SJSA1 (cell line): ENCODE data around the gene SH3TC1. TPM values are rescaled to one million over a fixed set of nuclear protein-coding genes. Genes with fewer than 3 reads are reported as not detected.

Source experiments
- DNase-seq, 2 experiments: peaks; one replicate each; pipeline ENCODE4 v3.0.0-alpha.2; 2015 to 2020; ENCODE audit warnings: low spot score in 2 of 2, low read depth in 1 of 2
- H3K27ac ChIP-seq: fragments of 250-450 bp; sonication (Bioruptor Pico); 2 replicates; pipeline ENCODE4 v1.5.1; 2020; ENCODE audit warnings: mild to moderate bottlenecking, moderate library complexity
- H3K27me3 ChIP-seq: fragments of 250-450 bp; sonication (Bioruptor Pico); replicated peaks from 2 replicates; pipeline ENCODE4 v1.5.1; 2020; ENCODE audit warnings: mild to moderate bottlenecking, moderate library complexity
- H3K36me3 ChIP-seq: fragments of 250-450 bp; sonication (Bioruptor Pico); 2 replicates; pipeline ENCODE4 v1.5.1; 2020; ENCODE audit warnings: mild to moderate bottlenecking
- H3K4me1 ChIP-seq: fragments of 250-450 bp; sonication (Bioruptor Pico); replicated peaks from 2 replicates; pipeline ENCODE4 v1.6.1; 2021; ENCODE audit warnings: mild to moderate bottlenecking
- H3K4me3 ChIP-seq: fragments of 250-450 bp; sonication (Bioruptor Pico); 2 replicates; pipeline ENCODE4 v1.5.1; 2020; ENCODE audit warnings: mild to moderate bottlenecking
- H3K9me3 ChIP-seq: fragments of 250-450 bp; sonication (Bioruptor Pico); replicated peaks from 2 replicates; pipeline ENCODE4 v1.5.1; 2020; ENCODE audit warnings: mild to moderate bottlenecking
- total RNA-seq: library from RNA; depleted of rRNA; stranded (reverse); fragments of >200 nt; shearing (Covaris generic); gene quantifications from 2 replicates; pipeline ENCODE4 v1.2.3, GENCODE V29; 2014

Gene SH3TC1
- total RNA-seq, 1 experiment from 2014 or later: 1.4 TPM

- H3K9me3 ChIP-seq: peaks cover 5% of the 10 kb centered on the region; the same call in 1 of the 2 replicates
- peak within 1 kb of the TSS; percentile 51 for H3K4me3 ChIP-seq
- no peaks in the 10 kb centered on the region for H3K36me3 ChIP-seq
- no peak within 1 kb of the TSS for H3K27ac ChIP-seq
- H3K27me3 ChIP-seq: peaks cover 48% of the 10 kb centered on the region
- DNase-seq: peak; percentile 86 to 98
- peaks cover 16% of the 10 kb centered on the region for H3K4me1 ChIP-seq
Observed at GRCh38 chr4:8158710-8159536, 40.2 kb upstream of the SH3TC1 start, which contains the start of gene ABLIM2. ABLIM2 (minus strand) TSS chr4:8158813; CDS start chr4:8158689, 124 bp downstream.

DNA sequence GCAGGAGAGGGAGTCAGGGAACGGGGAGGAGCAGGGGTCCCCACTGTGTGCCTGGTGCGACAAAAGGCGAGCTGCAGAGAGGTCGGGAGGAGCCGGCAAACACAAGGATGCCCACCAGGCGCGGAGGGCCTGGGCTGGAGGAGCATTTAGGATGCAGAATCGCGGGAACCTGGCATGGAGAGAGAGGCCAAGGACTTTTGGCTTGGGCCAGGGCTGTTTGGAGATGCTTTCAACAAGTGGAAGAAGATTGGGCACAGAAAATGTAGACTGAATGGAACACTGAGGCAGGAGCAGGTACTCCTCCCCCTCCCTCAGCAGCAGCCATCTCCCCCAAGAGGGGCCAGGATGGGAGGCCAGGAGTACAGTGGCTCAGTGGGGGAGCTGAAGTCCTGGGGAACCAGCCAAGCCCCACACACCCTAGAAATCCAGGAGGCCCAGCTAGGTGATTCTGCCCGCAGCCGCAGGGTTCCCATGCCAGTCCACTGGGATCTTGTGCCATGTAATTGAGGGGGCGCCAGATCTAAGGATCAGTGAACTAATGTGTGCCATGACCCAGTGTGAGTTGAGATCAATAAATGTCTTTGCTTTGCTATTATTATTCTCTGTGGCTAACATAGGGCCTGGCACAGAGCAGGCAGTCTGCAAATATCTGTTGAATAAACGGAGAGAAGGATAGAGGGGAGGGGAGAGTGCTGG is 39.4 kb upstream of the SH3TC1 start:
- H3K27ac ChIP-seq: no peak overlapping the region
- peaks cover 16% of the 10 kb centered on the region for H3K4me1 ChIP-seq
- peaks cover 5% of the 10 kb centered on the region; the same call in 1 of the 2 replicates for H3K9me3 ChIP-seq
- no peak for DNase-seq
- peaks cover 51% of the 10 kb centered on the region for H3K27me3 ChIP-seq
- H3K36me3 ChIP-seq: no peaks in the 10 kb centered on the region
- H3K4me3 ChIP-seq: peak overlapping the region; percentile 51

DNA sequence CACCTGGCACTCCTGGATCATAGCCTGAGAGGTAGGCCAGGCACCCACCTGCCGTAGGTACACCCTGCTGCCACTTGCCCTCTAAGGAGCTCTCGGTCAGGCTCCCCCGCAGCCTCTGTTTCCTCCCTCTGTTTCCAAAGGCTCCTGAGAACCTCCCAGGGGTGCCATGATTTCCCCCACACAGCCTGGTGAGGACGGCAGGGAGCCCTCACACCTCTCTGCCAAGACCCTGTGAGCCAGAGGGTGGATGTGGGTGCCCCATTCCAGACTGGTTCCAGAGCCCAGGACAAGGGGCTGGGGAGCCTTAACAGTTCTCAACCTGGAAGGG is 38.9 kb upstream of the SH3TC1 start:
- DNase-seq: no peak

GRCh38 chr4:8160572-8160971 is 38.5 kb upstream of the SH3TC1 start:
- Histone ChIP-seq H3K27ac (no peak overlapping the region), H3K4me1 (peaks cover 16% of the 10 kb centered on the region), H3K4me3 (no peak overlapping the region), H3K9me3 (peaks cover 5% of the 10 kb centered on the region; the same call in 1 of the 2 replicates), H3K27me3 (peaks cover 46% of the 10 kb centered on the region), H3K36me3 (no peaks in the 10 kb centered on the region)
- no peak for DNase-seq

More for the DNA sequence above, 38.9 kb upstream of the SH3TC1 start:
- no peak overlapping the region for H3K4me3 ChIP-seq
- peaks cover 5% of the 10 kb centered on the region; the same call in 1 of the 2 replicates for H3K9me3 ChIP-seq
- H3K27me3 ChIP-seq: peaks cover 49% of the 10 kb centered on the region
- no peaks in the 10 kb centered on the region for H3K36me3 ChIP-seq
- H3K27ac ChIP-seq: no peak overlapping the region
- peaks cover 16% of the 10 kb centered on the region for H3K4me1 ChIP-seq

GRCh38 chr4:8162625-8163024 is 36.5 kb upstream of the SH3TC1 start:
- DNase-seq: no peak
- H3K4me3 ChIP-seq: no peak overlapping the region
- no peaks in the 10 kb centered on the region for H3K36me3 ChIP-seq
- H3K4me1 ChIP-seq: peaks cover 16% of the 10 kb centered on the region
- peaks cover 32% of the 10 kb centered on the region for H3K27me3 ChIP-seq
- peaks cover 5% of the 10 kb centered on the region; the same call in 1 of the 2 replicates for H3K9me3 ChIP-seq
- H3K27ac ChIP-seq: no peak overlapping the region

DNA sequence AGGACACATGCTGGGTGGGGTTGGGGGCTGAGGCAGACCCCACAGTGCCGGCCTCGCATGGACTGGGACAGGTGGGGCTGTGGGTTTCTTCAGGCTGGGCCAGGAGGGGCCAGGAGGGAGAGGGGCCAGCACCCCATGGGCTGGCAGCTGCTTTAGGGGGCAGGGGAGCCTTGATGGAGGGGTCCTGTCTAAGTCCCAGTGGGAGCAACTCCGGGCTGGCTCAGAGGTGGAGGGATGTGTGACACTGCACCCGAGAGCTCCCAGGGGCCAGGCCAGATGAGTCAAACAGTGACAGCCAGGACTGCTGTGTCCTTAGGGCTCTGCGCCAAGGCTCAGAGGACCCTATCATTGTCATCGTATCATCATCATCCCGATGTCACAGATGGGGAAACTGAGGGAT is 36.1 kb upstream of the SH3TC1 start:
- no peak for DNase-seq
- Histone ChIP-seq H3K4me3 (no peak overlapping the region), H3K36me3 (no peaks in the 10 kb centered on the region), H3K9me3 (peaks cover 8% of the 10 kb centered on the region; the same call in 1 of the 2 replicates), H3K4me1 (peaks cover 14% of the 10 kb centered on the region), H3K27ac (no peak overlapping the region), H3K27me3 (peaks cover 32% of the 10 kb centered on the region)

DNA sequence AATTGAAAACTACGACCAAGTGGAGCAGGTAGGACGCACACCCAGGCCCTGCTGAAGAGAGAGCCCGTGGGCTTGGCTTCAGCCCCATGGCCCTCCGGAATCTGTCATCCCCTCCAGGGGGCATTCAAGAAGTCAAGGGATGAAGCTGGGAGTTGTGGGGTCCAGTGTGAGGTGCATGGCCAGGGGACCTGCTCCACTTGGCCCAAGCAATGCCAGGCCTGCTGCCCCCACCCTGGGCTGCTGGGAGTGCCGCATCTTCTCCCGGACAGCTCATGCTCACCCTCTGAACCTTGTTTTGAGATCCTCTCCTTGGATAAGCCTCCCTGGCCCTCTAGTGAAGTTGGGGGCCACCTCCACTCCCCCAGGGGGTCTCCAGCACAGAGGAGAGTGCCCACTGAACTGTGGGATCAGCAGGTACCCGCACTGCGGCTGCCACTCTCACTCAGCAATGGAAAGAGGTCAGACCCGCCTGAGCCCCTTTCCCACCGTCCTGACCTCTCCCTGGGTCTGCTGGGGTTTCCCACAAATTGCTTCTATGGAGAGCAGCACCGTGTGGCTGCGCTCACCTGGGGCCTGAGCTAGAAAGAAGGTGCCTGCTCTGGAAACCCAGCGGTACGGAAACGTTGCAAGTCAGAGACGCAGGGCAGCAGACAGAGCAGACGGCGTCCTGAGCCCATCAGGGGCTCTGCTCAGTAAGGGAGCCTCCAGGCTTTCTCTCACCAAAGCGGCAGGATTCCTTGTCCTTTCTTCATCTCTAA is 35.5 kb upstream of the SH3TC1 start:
- Histone ChIP-seq H3K36me3 (no peaks in the 10 kb centered on the region), H3K4me1 (peaks cover 8% of the 10 kb centered on the region), H3K27me3 (peaks cover 26% of the 10 kb centered on the region), H3K4me3 (no peak overlapping the region), H3K27ac (no peak overlapping the region), H3K9me3 (peaks cover 9% of the 10 kb centered on the region)
- DNase-seq: no peak

- Histone ChIP-seq H3K36me3 (no peaks in the 10 kb centered on the region), H3K27me3 (peaks cover 26% of the 10 kb centered on the region), H3K9me3 (peaks cover 11% of the 10 kb centered on the region)
Observed at GRCh38 chr4:8164194-8164565, 34.9 kb upstream of the SH3TC1 start.

GRCh38 chr4:8164687-8165086 is 34.4 kb upstream of the SH3TC1 start:
- Histone ChIP-seq H3K4me1 (peaks cover under 1% of the 10 kb centered on the region; the same call in 1 of the 2 replicates), H3K27ac (no peak overlapping the region), H3K27me3 (peaks cover 26% of the 10 kb centered on the region), H3K4me3 (no peak overlapping the region), H3K9me3 (peaks cover 11% of the 10 kb centered on the region), H3K36me3 (no peaks in the 10 kb centered on the region)
- no peak for DNase-seq

More at GRCh38 chr4:8164194-8164565, 34.9 kb upstream of the SH3TC1 start:
- H3K4me3 ChIP-seq: no peak overlapping the region
- DNase-seq: no peak
- H3K27ac ChIP-seq: no peak overlapping the region
- peaks cover 5% of the 10 kb centered on the region for H3K4me1 ChIP-seq

DNA sequence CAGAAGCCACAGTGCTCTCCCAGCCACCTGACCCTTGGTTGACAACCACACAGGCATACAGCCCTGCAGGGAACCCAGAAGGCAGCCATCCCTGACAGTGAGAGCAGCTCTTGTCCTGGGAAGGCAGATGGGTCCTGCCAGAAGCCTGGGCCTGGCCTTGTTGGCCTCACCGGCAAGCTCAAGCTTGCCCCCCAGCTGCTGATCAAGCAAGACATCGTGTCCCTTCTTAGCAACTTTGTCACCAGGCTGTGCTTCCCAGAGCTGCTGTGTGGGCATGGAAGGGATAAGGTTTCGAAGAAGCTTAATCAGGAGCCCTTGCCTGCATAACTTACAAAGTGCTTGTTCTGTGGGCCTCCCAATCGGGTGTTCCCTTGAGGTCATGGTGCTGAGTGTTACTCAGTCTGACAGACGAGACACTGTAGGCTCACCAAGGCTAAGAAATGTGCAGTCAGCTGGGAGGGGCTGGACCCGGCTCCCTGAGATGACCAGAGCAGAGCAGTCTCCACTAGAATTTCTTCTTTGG is 33.7 kb upstream of the SH3TC1 start:
- peaks cover 27% of the 10 kb centered on the region for H3K27me3 ChIP-seq
- no peak overlapping the region for H3K27ac ChIP-seq
- no peak for DNase-seq
- H3K4me3 ChIP-seq: no peak overlapping the region
- H3K36me3 ChIP-seq: no peaks in the 10 kb centered on the region
- peaks cover 11% of the 10 kb centered on the region for H3K9me3 ChIP-seq
- no peaks in the 10 kb centered on the region for H3K4me1 ChIP-seq

- H3K27ac ChIP-seq: no peak overlapping the region
- no peak overlapping the region for H3K4me3 ChIP-seq
- H3K9me3 ChIP-seq: peaks cover 11% of the 10 kb centered on the region
- H3K4me1 ChIP-seq: no peaks in the 10 kb centered on the region
- no peaks in the 10 kb centered on the region for H3K36me3 ChIP-seq
- no peak for DNase-seq
- H3K27me3 ChIP-seq: peaks cover 33% of the 10 kb centered on the region
Observed at GRCh38 chr4:8167291-8167690, 31.8 kb upstream of the SH3TC1 start.

- Histone ChIP-seq H3K9me3 (peaks cover 11% of the 10 kb centered on the region), H3K27me3 (peaks cover 33% of the 10 kb centered on the region), H3K4me3 (no peak overlapping the region), H3K27ac (no peak overlapping the region), H3K4me1 (no peaks in the 10 kb centered on the region), H3K36me3 (no peaks in the 10 kb centered on the region)
- DNase-seq: no peak
Observed at GRCh38 chr4:8167815-8168214, 31.3 kb upstream of the SH3TC1 start.

DNA sequence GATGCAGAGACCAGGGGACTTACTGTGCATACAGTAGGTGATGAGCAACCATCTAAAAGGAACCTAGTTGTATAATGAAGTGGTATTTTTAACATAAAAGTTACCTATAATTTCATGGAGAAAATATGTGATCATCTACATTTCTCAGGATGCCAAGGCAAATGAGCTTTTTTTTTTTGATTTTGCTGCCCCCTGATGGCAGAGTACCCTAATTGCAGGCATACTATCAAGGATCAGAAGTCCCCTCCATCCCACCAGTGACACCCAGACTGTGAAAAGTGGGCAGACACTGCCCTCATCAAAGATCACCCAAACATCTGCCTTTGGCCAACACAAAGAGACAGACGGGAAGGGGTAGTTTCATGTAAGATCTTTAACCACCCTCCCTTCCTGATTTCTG is 30.9 kb upstream of the SH3TC1 start:
- H3K27ac ChIP-seq: no peak overlapping the region
- no peak for DNase-seq
- peaks cover 11% of the 10 kb centered on the region for H3K9me3 ChIP-seq
- H3K36me3 ChIP-seq: no peaks in the 10 kb centered on the region
- no peaks in the 10 kb centered on the region for H3K4me1 ChIP-seq
- no peak overlapping the region for H3K4me3 ChIP-seq
- peaks cover 33% of the 10 kb centered on the region for H3K27me3 ChIP-seq
